ENCODE data around the gene PVR. TPM values are rescaled to one million over a fixed set of nuclear protein-coding genes. Genes with fewer than 3 reads are reported as not detected.
A peak's percentile ranks its signal among the peaks of the same experiment; 100 is the strongest.

PVR gene
- total RNA-seq, 1 experiment from 2014 or later = 15.0 TPM

DNA sequence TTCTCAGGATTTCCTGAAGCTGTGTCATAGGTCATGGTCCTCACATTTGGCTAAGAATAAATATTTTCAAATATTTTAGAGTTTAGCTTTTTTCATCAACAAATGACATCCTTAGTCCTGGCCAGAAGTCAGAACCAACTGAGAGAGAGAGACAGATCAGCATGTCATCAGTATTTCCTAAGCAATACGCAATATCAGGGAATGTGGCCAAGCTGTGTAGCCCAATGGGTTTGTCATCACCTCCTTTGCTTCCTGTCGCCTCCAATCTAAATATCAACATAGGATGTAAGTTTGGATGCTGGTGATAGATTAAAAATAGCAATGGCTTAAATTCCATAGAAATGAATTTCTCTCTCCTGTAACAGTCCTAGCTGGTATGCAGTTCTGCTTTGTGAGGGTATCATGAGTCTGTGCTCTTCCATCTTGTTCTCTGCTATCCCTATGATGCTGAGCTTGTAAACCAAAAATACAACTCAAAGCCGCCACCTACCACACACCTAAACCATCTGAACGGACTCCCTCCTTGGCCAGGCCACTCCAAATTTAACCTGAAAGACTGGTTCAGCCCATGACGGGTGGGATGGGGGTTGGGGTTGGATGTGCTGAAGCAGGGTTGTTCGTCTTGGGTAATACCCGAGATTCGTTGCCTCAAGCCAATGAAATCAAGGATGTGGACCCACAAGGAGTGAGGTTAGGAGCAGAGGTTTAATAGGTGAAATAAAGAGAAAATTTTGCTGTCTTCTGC lies 40.3 kb upstream of the PVR start:
- ChIA-PET CTCF (interaction anchor here (0.9 to 2.1 kb wide), 9 partner anchors 20 to 54 kb away, joined by 3 to 13 read pairs (median 3); no protein-coding TSS in a partner anchor), POLR2A (no interaction called here)
- peaks cover 5% of the 10 kb centered on the region for H3K27me3 Mint-ChIP-seq (ENCODE audit: low read depth)
- ATAC-seq (no peak), DNase-seq (ENCODE audit: low spot score) (no peak)
- no peaks in the 10 kb centered on the region for H3K36me3 Mint-ChIP-seq
- TF ChIP-seq, protein P1, sequence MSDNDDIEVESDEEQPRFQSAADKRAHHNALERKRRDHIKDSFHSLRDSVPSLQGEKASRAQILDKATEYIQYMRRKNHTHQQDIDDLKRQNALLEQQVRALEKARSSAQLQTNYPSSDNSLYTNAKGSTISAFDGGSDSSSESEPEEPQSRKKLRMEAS (CRISPR knock-in tag; IDR thresholded peaks at IDR 0.05) = no peak
- TF ChIP-seq MYBL2 (CRISPR knock-in tag; IDR thresholded peaks at IDR 0.05) = no peak
- no peak for TF ChIP-seq ZNF416 (CRISPR knock-in tag; IDR thresholded peaks at IDR 0.05)
- no peak for TF ChIP-seq FOXJ3 (CRISPR knock-in tag; IDR thresholded peaks at IDR 0.05; ENCODE audit: borderline replicate concordance)
- TF ChIP-seq ZBTB21 (CRISPR knock-in tag; IDR thresholded peaks at IDR 0.05; ENCODE audit: borderline replicate concordance) = no peak
- TF ChIP-seq ZNF138 (CRISPR knock-in tag; conservative IDR thresholded peaks at IDR 0.05) = no peak
- TF ChIP-seq HMGA2 (CRISPR knock-in tag; IDR thresholded peaks at IDR 0.05) = no peak
- TF ChIP-seq, protein P2, sequence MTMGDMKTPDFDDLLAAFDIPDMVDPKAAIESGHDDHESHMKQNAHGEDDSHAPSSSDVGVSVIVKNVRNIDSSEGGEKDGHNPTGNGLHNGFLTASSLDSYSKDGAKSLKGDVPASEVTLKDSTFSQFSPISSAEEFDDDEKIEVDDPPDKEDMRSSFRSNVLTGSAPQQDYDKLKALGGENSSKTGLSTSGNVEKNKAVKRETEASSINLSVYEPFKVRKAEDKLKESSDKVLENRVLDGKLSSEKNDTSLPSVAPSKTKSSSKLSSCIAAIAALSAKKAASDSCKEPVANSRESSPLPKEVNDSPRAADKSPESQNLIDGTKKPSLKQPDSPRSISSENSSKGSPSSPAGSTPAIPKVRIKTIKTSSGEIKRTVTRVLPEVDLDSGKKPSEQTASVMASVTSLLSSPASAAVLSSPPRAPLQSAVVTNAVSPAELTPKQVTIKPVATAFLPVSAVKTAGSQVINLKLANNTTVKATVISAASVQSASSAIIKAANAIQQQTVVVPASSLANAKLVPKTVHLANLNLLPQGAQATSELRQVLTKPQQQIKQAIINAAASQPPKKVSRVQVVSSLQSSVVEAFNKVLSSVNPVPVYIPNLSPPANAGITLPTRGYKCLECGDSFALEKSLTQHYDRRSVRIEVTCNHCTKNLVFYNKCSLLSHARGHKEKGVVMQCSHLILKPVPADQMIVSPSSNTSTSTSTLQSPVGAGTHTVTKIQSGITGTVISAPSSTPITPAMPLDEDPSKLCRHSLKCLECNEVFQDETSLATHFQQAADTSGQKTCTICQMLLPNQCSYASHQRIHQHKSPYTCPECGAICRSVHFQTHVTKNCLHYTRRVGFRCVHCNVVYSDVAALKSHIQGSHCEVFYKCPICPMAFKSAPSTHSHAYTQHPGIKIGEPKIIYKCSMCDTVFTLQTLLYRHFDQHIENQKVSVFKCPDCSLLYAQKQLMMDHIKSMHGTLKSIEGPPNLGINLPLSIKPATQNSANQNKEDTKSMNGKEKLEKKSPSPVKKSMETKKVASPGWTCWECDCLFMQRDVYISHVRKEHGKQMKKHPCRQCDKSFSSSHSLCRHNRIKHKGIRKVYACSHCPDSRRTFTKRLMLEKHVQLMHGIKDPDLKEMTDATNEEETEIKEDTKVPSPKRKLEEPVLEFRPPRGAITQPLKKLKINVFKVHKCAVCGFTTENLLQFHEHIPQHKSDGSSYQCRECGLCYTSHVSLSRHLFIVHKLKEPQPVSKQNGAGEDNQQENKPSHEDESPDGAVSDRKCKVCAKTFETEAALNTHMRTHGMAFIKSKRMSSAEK (CRISPR knock-in tag; IDR thresholded peaks at IDR 0.05; ENCODE audit: borderline replicate concordance) = no peak
- TF ChIP-seq, protein P3, sequence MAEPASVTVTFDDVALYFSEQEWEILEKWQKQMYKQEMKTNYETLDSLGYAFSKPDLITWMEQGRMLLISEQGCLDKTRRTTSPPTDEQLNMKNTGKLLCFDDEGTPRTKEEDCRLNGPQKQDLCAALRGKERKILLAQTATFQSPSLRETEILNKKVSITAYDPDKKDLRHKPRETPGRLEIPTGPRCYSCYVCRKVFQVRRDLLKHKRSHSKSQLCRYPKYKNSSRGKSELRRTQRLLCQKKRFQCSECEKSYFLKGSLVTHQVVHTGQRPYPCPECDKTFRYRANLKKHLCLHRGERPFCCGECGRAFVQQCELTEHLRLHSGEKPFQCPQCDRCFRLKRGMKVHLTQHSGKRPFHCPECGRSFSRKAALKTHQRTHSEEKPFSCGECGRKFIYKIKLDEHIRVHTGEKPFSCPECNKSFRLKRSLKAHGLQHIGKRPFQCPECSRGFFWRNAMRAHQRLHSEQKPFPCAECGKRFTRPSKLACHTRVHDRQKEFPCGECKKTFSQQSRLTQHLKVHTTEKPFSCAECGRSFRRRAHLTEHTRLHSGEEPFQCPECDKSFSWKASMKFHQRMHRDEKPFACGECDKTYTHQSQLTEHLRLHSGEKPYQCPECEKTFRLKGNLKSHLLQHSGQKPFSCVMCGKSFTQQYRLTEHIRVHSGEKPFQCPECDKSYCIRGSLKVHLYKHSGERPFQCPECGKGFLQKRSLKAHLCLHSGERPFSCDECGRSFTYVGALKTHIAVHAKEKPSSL (CRISPR knock-in tag; conservative IDR thresholded peaks at IDR 0.05) = no peak
- TF ChIP-seq ESRRA (CRISPR knock-in tag; IDR thresholded peaks at IDR 0.05; ENCODE audit: borderline replicate concordance) = no peak
- no peak for TF ChIP-seq FOXK1 (CRISPR knock-in tag; IDR thresholded peaks at IDR 0.05)
- no peak for TF ChIP-seq SP1 (CRISPR knock-in tag; conservative IDR thresholded peaks at IDR 0.05)
- TF ChIP-seq, protein P4, sequence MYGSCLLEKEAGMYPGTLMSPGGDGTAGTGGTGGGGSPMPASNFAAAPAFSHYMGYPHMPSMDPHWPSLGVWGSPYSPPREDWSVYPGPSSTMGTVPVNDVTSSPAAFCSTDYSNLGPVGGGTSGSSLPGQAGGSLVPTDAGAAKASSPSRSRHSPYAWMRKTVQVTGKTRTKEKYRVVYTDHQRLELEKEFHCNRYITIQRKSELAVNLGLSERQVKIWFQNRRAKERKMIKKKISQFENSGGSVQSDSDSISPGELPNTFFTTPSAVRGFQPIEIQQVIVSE (CRISPR knock-in tag; IDR thresholded peaks at IDR 0.05; ENCODE audit: borderline replicate concordance) = no peak
- TF ChIP-seq, protein P5, sequence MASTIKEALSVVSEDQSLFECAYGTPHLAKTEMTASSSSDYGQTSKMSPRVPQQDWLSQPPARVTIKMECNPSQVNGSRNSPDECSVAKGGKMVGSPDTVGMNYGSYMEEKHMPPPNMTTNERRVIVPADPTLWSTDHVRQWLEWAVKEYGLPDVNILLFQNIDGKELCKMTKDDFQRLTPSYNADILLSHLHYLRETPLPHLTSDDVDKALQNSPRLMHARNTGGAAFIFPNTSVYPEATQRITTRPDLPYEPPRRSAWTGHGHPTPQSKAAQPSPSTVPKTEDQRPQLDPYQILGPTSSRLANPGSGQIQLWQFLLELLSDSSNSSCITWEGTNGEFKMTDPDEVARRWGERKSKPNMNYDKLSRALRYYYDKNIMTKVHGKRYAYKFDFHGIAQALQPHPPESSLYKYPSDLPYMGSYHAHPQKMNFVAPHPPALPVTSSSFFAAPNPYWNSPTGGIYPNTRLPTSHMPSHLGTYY (CRISPR knock-in tag; IDR thresholded peaks at IDR 0.05) = no peak
- peaks cover 25% of the 10 kb centered on the region for H3K9me3 Mint-ChIP-seq
- H3K4me1 Mint-ChIP-seq = peaks cover 48% of the 10 kb centered on the region
- H3K27ac Mint-ChIP-seq = no peak overlapping the region; the same call in 1 of the 2 replicates
- H3K4me3 Mint-ChIP-seq = no peak overlapping the region

DNA sequence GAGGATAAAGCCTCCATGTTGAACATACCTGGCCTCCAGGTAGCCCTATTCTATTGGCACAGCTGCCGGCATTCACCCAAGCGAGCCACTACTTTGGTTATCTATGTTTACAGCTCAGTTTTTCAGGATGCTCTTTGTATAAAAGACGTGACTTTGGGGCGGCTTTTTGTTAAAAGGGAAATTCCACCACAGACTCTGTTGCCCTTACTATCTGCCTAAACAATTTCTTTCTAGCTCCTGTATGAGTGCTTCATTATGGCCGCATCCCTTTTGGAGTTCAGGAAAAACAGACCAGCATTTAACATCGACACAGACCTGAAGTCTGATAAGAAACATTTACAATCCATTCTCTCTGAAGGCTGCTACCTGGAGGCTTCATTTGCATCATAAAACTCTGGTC lies 39.5 kb upstream of the PVR start:
- peaks cover 53% of the 10 kb centered on the region for H3K4me1 Mint-ChIP-seq
- no peak for ATAC-seq
- CTCF ChIA-PET = interaction anchor here (0.6 to 2.0 kb wide), 8 partner anchors 21 to 87 kb away, joined by 3 to 9 read pairs (median 3); no protein-coding TSS in a partner anchor
- H3K9me3 Mint-ChIP-seq = peaks cover 17% of the 10 kb centered on the region
- TF ChIP-seq, protein P6, sequence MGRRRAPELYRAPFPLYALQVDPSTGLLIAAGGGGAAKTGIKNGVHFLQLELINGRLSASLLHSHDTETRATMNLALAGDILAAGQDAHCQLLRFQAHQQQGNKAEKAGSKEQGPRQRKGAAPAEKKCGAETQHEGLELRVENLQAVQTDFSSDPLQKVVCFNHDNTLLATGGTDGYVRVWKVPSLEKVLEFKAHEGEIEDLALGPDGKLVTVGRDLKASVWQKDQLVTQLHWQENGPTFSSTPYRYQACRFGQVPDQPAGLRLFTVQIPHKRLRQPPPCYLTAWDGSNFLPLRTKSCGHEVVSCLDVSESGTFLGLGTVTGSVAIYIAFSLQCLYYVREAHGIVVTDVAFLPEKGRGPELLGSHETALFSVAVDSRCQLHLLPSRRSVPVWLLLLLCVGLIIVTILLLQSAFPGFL (CRISPR knock-in tag; IDR thresholded peaks at IDR 0.05; ENCODE audit: borderline replicate concordance) = no peak
- TF ChIP-seq ATF1 (CRISPR knock-in tag; IDR thresholded peaks at IDR 0.05) = no peak
- peak overlapping the region; percentile 38 for H3K27ac Mint-ChIP-seq
- no peaks in the 10 kb centered on the region for H3K36me3 Mint-ChIP-seq
- DNase-seq (ENCODE audit: low spot score) = no peak
- peak overlapping the region; percentile 7; the same call in 1 of the 2 replicates for H3K4me3 Mint-ChIP-seq
- H3K27me3 Mint-ChIP-seq (ENCODE audit: low read depth) = peaks cover 5% of the 10 kb centered on the region
- POLR2A ChIA-PET = no interaction called here
